NK-92 treated with Interleukin-12 subunit alpha and Interleukin-12 subunit beta, amount 100 ng/mL, for 24 hours (cell line): ENCODE data around the gene C19orf25.
"Not testable (repeated sequence)": the region's sequence is repeated elsewhere in the genome, so short reads cannot be mapped to it uniquely, and the experiment has no call there.

Experiments
- DNase-seq: peaks from one replicate; lab custom pipeline; 2025; lab: John Stamatoyannopoulos, UW

Gene C19orf25

GRCh38 chr19:1449467-1450442 lies 29.3 kb downstream of the C19orf25 start, which contains the start of gene APC2:
Gene APC2, plus strand, starts transcription at chr19:1450121. Its CDS starts 2,881 bp downstream, at chr19:1453002.
- no peak for DNase-seq

GRCh38 chr19:1447944-1448343 lies 31.1 kb downstream of the C19orf25 start:
- no peak for DNase-seq

- no peak for DNase-seq
Measured at GRCh38 chr19:1447504-1447903, 31.5 kb downstream of the C19orf25 start.

GRCh38 chr19:1446713-1447481 lies 32.1 kb downstream of the C19orf25 start:
- DNase-seq, result no peak

- no peak for DNase-seq
Measured at GRCh38 chr19:1445932-1446712, 32.9 kb downstream of the C19orf25 start.

- DNase-seq, result peak; percentile 57
Measured at GRCh38 chr19:1445185-1445931, 33.7 kb downstream of the C19orf25 start.

GRCh38 chr19:1441677-1442438 lies 37.2 kb downstream of the C19orf25 start:
- no peak for DNase-seq

GRCh38 chr19:1441022-1441426 lies 38.0 kb downstream of the C19orf25 start:
- no peak for DNase-seq

GRCh38 chr19:1440418-1440801 lies 38.6 kb downstream of the C19orf25 start:
- no peak for DNase-seq

- DNase-seq, result not testable (repeated sequence)
Measured at GRCh38 chr19:1439525-1440417, 39.2 kb downstream of the C19orf25 start.

- DNase-seq, result no peak
Measured at GRCh38 chr19:1438933-1439354, 40.1 kb downstream of the C19orf25 start.

GRCh38 chr19:1438035-1438932 lies 40.7 kb downstream of the C19orf25 start, which contains the start of gene RPS15:
Gene RPS15, plus strand, starts transcription at chr19:1438396. Its CDS starts 30 bp downstream, at chr19:1438426.
- DNase-seq, result peak; percentile 89

GRCh38 chr19:1437609-1438008 lies 41.4 kb downstream of the C19orf25 start:
- no peak for DNase-seq

GRCh38 chr19:1435378-1435989 lies 43.5 kb downstream of the C19orf25 start:
- no peak for DNase-seq

GRCh38 chr19:1434577-1435060 lies 44.4 kb downstream of the C19orf25 start:
- DNase-seq, result no peak

GRCh38 chr19:1434040-1434366 lies 45.0 kb downstream of the C19orf25 start:
- no peak for DNase-seq

GRCh38 chr19:1433119-1434039 lies 45.6 kb downstream of the C19orf25 start:
- DNase-seq, result no peak
